TTC549 (cell line): Measurements from ENCODE around the gene PPP1CA.
"Not testable (repeated sequence)": the region's sequence is repeated elsewhere in the genome, so short reads cannot be mapped to it uniquely, and the experiment has no call there.

ENCODE experiments used
- FAIRE-seq: peaks from 2 replicates; lab custom pipeline; 2012; peaks lifted over from hg19 to GRCh38; lab: Jason Lieb, UNC

PPP1CA gene

GRCh38 chr11:67416416-67417335, 15.0 kb upstream of the PPP1CA start:
- FAIRE-seq, result no peak

- FAIRE-seq, result no peak
Observed at GRCh38 chr11:67415501-67416304, 14.0 kb upstream of the PPP1CA start, which contains the start of gene CARNS1. TSS of gene CARNS1 (plus strand) at chr11:67415678. CDS start at chr11:67416200, 522 bp downstream.

- FAIRE-seq, result no peak
Observed at GRCh38 chr11:67413266-67413849, 11.7 kb upstream of the PPP1CA start.

- FAIRE-seq, result no peak
Observed at GRCh38 chr11:67412495-67413179, 11.0 kb upstream of the PPP1CA start.

- FAIRE-seq, result no peak
Observed at GRCh38 chr11:67411785-67412152, 10.1 kb upstream of the PPP1CA start.

- FAIRE-seq, result no peak
Observed at GRCh38 chr11:67410984-67411784, 9.5 kb upstream of the PPP1CA start.

GRCh38 chr11:67410369-67410831, 8.7 kb upstream of the PPP1CA start:
- FAIRE-seq, result no peak

GRCh38 chr11:67409781-67410368, 8.2 kb upstream of the PPP1CA start:
- no peak for FAIRE-seq

- no peak for FAIRE-seq
Observed at GRCh38 chr11:67409261-67409666, 7.6 kb upstream of the PPP1CA start.

GRCh38 chr11:67408437-67409200, 7.0 kb upstream of the PPP1CA start:
- FAIRE-seq, result no peak

GRCh38 chr11:67407688-67408163, 6.1 kb upstream of the PPP1CA start:
- FAIRE-seq, result no peak

- FAIRE-seq, result no peak
Observed at GRCh38 chr11:67406969-67407687, 5.5 kb upstream of the PPP1CA start.

GRCh38 chr11:67406420-67406968, 4.8 kb upstream of the PPP1CA start:
- no peak for FAIRE-seq

GRCh38 chr11:67405688-67406339, 4.2 kb upstream of the PPP1CA start:
- no peak for FAIRE-seq

GRCh38 chr11:67405196-67405567, 3.5 kb upstream of the PPP1CA start:
- FAIRE-seq, result no peak

- no peak for FAIRE-seq
Observed at GRCh38 chr11:67404515-67405195, 3.0 kb upstream of the PPP1CA start.

GRCh38 chr11:67403085-67403484, 1.4 kb upstream of the PPP1CA start:
- not testable (repeated sequence) for FAIRE-seq
